MM.1S (cell line): ENCODE results near the gene PCDH17.

ENCODE experiments used
- DNase-seq: peaks from one replicate; pipeline ENCODE4 v3.0.0-alpha.2; 2015
- H2AFZ ChIP-seq: fragments of 300-600 bp; sonication (generic); 2 replicates; pipeline ENCODE4 v1.6.0; 2016; ENCODE audit warnings: antibody characterized with exemption, low read length
- H3F3A ChIP-seq: fragments of 300-600 bp; sonication (generic); 2 replicates; pipeline ENCODE4 v1.6.1; 2016; ENCODE audit warnings: mild to moderate bottlenecking, antibody characterized with exemption, low read length, moderate library complexity, mixed read lengths; ENCODE audit not compliant: insufficient read depth
- H3K27ac ChIP-seq: fragments of 300-600 bp; sonication (generic); 2 replicates; pipeline ENCODE4 v1.5.1; 2016; ENCODE audit warnings: mild to moderate bottlenecking, low read length
- H3K27me3 ChIP-seq: fragments of 300-600 bp; sonication (generic); replicated peaks from 2 replicates; pipeline ENCODE4 v1.6.0; 2016; ENCODE audit warnings: low read length; ENCODE audit not compliant: insufficient read depth
- H3K36me3 ChIP-seq: fragments of 300-600 bp; sonication (generic); replicated peaks from 2 replicates; pipeline ENCODE4 v1.6.1; 2016; ENCODE audit warnings: mild to moderate bottlenecking, low read length, mixed read lengths; ENCODE audit not compliant: insufficient read depth
- H3K4me1 ChIP-seq: fragments of 300-600 bp; sonication (generic); 2 replicates; pipeline ENCODE4 v1.6.1; 2016; ENCODE audit warnings: low read length, mixed read lengths
- H3K4me2 ChIP-seq: fragments of 300-600 bp; sonication (generic); 2 replicates; pipeline ENCODE4 v1.6.0; 2016; ENCODE audit warnings: low read depth, low read length
- H3K4me3 ChIP-seq: fragments of 300-600 bp; sonication (generic); 2 replicates; pipeline ENCODE4 v1.5.1; 2016; ENCODE audit warnings: low read length, mixed read lengths
- H3K79me2 ChIP-seq: fragments of 300-600 bp; sonication (generic); 2 replicates; pipeline ENCODE4 v1.6.1; 2016; ENCODE audit warnings: mixed run types, low read length, mixed read lengths
- H3K9ac ChIP-seq: fragments of 300-600 bp; sonication (generic); 2 replicates; pipeline ENCODE4 v1.6.1; 2016; ENCODE audit warnings: low read length, mixed read lengths
- H3K9me2 ChIP-seq: fragments of 300-600 bp; sonication (generic); replicated peaks from 2 replicates; pipeline ENCODE4 v1.6.1; 2016; ENCODE audit warnings: mild to moderate bottlenecking, low read length, mixed read lengths; ENCODE audit not compliant: insufficient read depth
- H3K9me3 ChIP-seq: fragments of 300-600 bp; sonication (generic); replicated peaks from 2 replicates; pipeline ENCODE4 v1.6.1; 2016; ENCODE audit warnings: mild to moderate bottlenecking, low read length, mixed read lengths; ENCODE audit not compliant: insufficient read depth
- H4K20me1 ChIP-seq: fragments of 300-600 bp; sonication (generic); 2 replicates; pipeline ENCODE4 v1.6.1; 2016; ENCODE audit warnings: mild to moderate bottlenecking, low read length, moderate library complexity, mixed read lengths; ENCODE audit not compliant: insufficient read depth
- EZH2 ChIP-seq: fragments of 300-600 bp; sonication (generic); optimal IDR thresholded peaks from 2 replicates; pipeline ENCODE3; 2017; ENCODE audit warnings: low read depth, mild to moderate bottlenecking, antibody characterized with exemption, low read length, mixed read lengths
- EZH2phosphoT487 ChIP-seq: fragments of 300-600 bp; sonication (generic); IDR thresholded peaks from 2 replicates; pipeline ENCODE4 v1.6.1; 2018; ENCODE audit warnings: antibody characterized with exemption, low read length
- TF ChIP-seq, protein P1 (sequence below): fragments of 300-600 bp; sonication (generic); IDR thresholded peaks from 2 replicates; pipeline ENCODE4 v1.5.1; 2016; ENCODE audit warnings: antibody characterized with exemption, low read length, mixed read lengths

Gene PCDH17

DNA sequence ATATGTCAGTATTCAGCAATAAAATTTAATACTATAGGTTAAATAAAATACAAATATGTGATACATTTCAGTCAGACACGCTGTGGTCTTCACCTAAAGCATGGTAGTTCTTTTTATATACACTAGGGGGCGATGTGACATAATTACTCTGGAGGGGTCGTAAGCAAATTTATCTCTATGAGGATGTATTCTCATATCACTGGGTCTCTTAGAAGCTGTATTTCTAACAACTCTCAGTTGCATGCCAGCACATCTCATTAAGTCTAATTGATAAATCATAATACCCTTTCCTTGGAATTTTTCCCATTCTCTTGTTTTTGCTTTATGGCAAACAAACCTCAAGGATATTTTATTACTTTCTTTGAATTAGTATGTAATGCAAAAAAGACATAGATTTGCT is 3.9 kb upstream of the PCDH17 start:
- H3K4me1 ChIP-seq = no peaks in the 10 kb centered on the region
- no peak overlapping the region for H2AFZ ChIP-seq
- peak; percentile 21 for DNase-seq

DNA sequence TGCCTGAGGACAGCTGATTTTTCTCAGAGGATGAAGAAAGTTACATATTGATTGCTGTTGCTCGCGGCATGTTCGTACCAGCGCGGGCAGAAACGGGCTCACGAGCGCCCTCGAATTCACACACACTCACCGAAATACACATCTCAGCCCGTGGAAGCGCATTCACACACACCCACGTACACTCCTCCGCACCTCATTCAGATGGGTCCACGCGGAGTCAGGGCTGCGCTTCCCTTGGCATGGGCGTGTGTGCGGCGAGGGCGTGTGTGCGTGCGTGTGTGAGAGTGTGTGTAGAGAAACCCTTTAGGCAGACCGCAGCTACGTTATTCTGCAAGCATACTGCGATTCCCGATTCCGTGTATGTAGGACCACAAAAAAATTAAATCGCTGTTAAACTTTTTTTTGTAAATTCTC is 2.1 kb upstream of the PCDH17 start:
- no peaks in the 10 kb centered on the region for H3F3A ChIP-seq
- H3K9ac ChIP-seq = no peak overlapping the region
- H3K36me3 ChIP-seq = no peaks in the 10 kb centered on the region
- H3K4me2 ChIP-seq = no peak overlapping the region
- H4K20me1 ChIP-seq = no peaks in the 10 kb centered on the region
- TF ChIP-seq, protein P1, sequence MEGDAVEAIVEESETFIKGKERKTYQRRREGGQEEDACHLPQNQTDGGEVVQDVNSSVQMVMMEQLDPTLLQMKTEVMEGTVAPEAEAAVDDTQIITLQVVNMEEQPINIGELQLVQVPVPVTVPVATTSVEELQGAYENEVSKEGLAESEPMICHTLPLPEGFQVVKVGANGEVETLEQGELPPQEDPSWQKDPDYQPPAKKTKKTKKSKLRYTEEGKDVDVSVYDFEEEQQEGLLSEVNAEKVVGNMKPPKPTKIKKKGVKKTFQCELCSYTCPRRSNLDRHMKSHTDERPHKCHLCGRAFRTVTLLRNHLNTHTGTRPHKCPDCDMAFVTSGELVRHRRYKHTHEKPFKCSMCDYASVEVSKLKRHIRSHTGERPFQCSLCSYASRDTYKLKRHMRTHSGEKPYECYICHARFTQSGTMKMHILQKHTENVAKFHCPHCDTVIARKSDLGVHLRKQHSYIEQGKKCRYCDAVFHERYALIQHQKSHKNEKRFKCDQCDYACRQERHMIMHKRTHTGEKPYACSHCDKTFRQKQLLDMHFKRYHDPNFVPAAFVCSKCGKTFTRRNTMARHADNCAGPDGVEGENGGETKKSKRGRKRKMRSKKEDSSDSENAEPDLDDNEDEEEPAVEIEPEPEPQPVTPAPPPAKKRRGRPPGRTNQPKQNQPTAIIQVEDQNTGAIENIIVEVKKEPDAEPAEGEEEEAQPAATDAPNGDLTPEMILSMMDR = no peak
- no peak for TF ChIP-seq EZH2
- no peak for TF ChIP-seq EZH2phosphoT487
- H3K4me3 ChIP-seq = no peak overlapping the region
- no peak overlapping the region for H2AFZ ChIP-seq
- no peaks in the 10 kb centered on the region for H3K9me3 ChIP-seq
- H3K27me3 ChIP-seq = no peaks in the 10 kb centered on the region
- no peaks in the 10 kb centered on the region for H3K9me2 ChIP-seq
- no peak for DNase-seq
- no peaks in the 10 kb centered on the region for H3K4me1 ChIP-seq
- no peaks in the 10 kb centered on the region for H3K79me2 ChIP-seq
- no peak overlapping the region for H3K27ac ChIP-seq

More for the DNA sequence above, 3.9 kb upstream of the PCDH17 start:
- TF ChIP-seq, protein P1 = peak; percentile 49
- TF ChIP-seq EZH2phosphoT487 = no peak
- Histone ChIP-seq H3K4me2 (no peak overlapping the region), H3K9ac (no peak overlapping the region), H3K9me2 (no peaks in the 10 kb centered on the region), H3K27ac (no peak overlapping the region), H3K27me3 (no peaks in the 10 kb centered on the region), H3K4me3 (no peak overlapping the region), H3K36me3 (no peaks in the 10 kb centered on the region), H3F3A (no peaks in the 10 kb centered on the region), H4K20me1 (no peaks in the 10 kb centered on the region), H3K9me3 (no peaks in the 10 kb centered on the region), H3K79me2 (no peaks in the 10 kb centered on the region)

DNA sequence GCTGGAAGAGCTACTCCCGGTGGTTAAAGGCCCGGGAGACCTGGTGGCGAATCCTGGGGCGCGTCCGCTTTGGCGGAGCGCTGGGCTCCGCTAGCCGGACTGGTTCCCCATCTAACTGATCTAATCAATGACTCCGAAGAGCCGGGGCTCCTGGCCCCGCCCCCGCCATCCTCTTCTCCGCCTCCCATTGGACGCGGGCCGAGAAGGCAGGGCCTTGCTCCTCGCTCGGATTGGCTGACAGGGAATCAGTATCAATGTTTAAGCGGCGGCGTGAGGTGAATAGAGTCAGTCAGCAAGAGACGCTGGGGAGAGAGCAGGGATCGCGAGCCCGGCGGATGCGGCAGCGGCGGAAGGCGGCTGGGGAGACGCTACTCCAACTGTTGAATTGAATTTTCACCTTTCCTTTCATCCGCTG is 1.7 kb upstream of the PCDH17 start:
- Histone ChIP-seq H3K4me2 (no peak overlapping the region), H3K79me2 (no peaks in the 10 kb centered on the region), H3K9me2 (no peaks in the 10 kb centered on the region), H3K9ac (no peak overlapping the region), H3K4me1 (no peaks in the 10 kb centered on the region), H2AFZ (no peak overlapping the region), H3F3A (no peaks in the 10 kb centered on the region), H3K27ac (no peak overlapping the region), H4K20me1 (no peaks in the 10 kb centered on the region), H3K27me3 (no peaks in the 10 kb centered on the region), H3K9me3 (no peaks in the 10 kb centered on the region), H3K36me3 (no peaks in the 10 kb centered on the region), H3K4me3 (no peak overlapping the region)
- TF ChIP-seq EZH2 (no peak), EZH2phosphoT487 (no peak)
- TF ChIP-seq, protein P1 = no peak
- no peak for DNase-seq
